K562 (cell line): ENCODE data around the gene NDUFA5. TPM values are rescaled to one million over a fixed set of nuclear protein-coding genes. Genes with fewer than 3 reads are reported as not detected.
A peak's percentile ranks its signal among the peaks of the same experiment; 100 is the strongest.

Experiments used
- CEBPG ChIP-seq, 3 experiments: fragments of 200-800 bp in 1 of 3; sonication (Bioruptor generic) in 1 of 3; sonication (generic) in 1 of 3; formaldehyde crosslinking in 1 of 3; IDR thresholded peaks in 2 of 3; conservative IDR thresholded peaks in 1 of 3; 2 replicates each; pipeline versions ENCODE4 v1.6.1 to v1.8.0; 2016 to 2022; ENCODE audit warnings: missing compliant biosample characterization in 2 of 3, missing genetic modification characterization in 2 of 3, mild to moderate bottlenecking in 1 of 3, missing genetic modification reagents in 1 of 3
- DNMT1 ChIP-seq: fragments of 450-650 bp; IDR thresholded peaks from 2 replicates; pipeline ENCODE4 v1.6.1; 2016; ENCODE audit warnings: antibody characterized with exemption, mild to moderate bottlenecking
- E4F1 ChIP-seq: fragments of 250-450 bp; sonication (Bioruptor Pico); IDR thresholded peaks from 2 replicates; pipeline ENCODE4 v1.5.0; 2021; ENCODE audit warnings: mild to moderate bottlenecking, borderline replicate concordance
- FIP1L1 ChIP-seq: fragments of 200-400 bp; formaldehyde crosslinking; IDR thresholded peaks from 2 replicates; pipeline ENCODE4 v1.6.1; 2018; ENCODE audit warnings: mild to moderate bottlenecking, low read depth, low read length; ENCODE audit not compliant: poor library complexity, severe bottlenecking
- FOXA3 ChIP-seq, 2 experiments: fragments of 450-650 bp in 1 of 2; sonication (generic) in 1 of 2; formaldehyde crosslinking; IDR thresholded peaks in 1 of 2; conservative IDR thresholded peaks in 1 of 2; 2 replicates each; pipeline versions ENCODE4 v1.4.0 to v1.8.0; 2020 to 2022; ENCODE audit warnings: mild to moderate bottlenecking in 2 of 2, missing genetic modification reagents in 1 of 2
- HDAC6 ChIP-seq: IDR thresholded peaks from 2 replicates; pipeline ENCODE4 v1.6.1; 2012; ENCODE audit warnings: low read depth, mild to moderate bottlenecking, control low read depth, inconsistent platforms, low read length, moderate library complexity
- HMG20A ChIP-seq: fragments of 450-650 bp; formaldehyde crosslinking; conservative IDR thresholded peaks from 2 replicates; pipeline ENCODE4 v1.4.0; 2020; ENCODE audit warnings: mild to moderate bottlenecking, mixed read lengths
- HNRNPL ChIP-seq: fragments of 200-400 bp; formaldehyde crosslinking; IDR thresholded peaks from 2 replicates; pipeline ENCODE4 v1.6.1; 2017; ENCODE audit warnings: low read depth, mild to moderate bottlenecking, low read length
- ILF3 ChIP-seq: fragments of 450-650 bp; IDR thresholded peaks from 2 replicates; pipeline ENCODE4 v1.6.1; 2018; ENCODE audit warnings: antibody characterized with exemption, mild to moderate bottlenecking, moderate library complexity, borderline replicate concordance
- KLF13 ChIP-seq: fragments of 450-650 bp; IDR thresholded peaks from 2 replicates; pipeline ENCODE4 v1.6.1; 2016; ENCODE audit warnings: missing genetic modification characterization, low read depth, mild to moderate bottlenecking, missing compliant biosample characterization, moderate library complexity, borderline replicate concordance
- MAZ ChIP-seq, 2 experiments: fragments of 450-650 bp in 1 of 2; sonication (generic) in 1 of 2; formaldehyde crosslinking; IDR thresholded peaks in 1 of 2; conservative IDR thresholded peaks in 1 of 2; 2 replicates each; pipeline versions ENCODE4 v1.4.0 to v1.5.0; 2020; ENCODE audit warnings: mild to moderate bottlenecking in 1 of 2, missing genetic modification reagents in 1 of 2
- MECOM ChIP-seq: fragments of 250-450 bp; sonication (Bioruptor Pico); IDR thresholded peaks from 2 replicates; pipeline ENCODE4 v1.8.0; 2022; ENCODE audit warnings: inconsistent platforms
- MYNN ChIP-seq, 2 experiments: sonication (generic); formaldehyde crosslinking in 1 of 2; IDR thresholded peaks; 2 replicates each; pipeline versions ENCODE4 v1.5.0 to v1.6.1; 2016 to 2020; ENCODE audit warnings: antibody characterized with exemption in 1 of 2, missing genetic modification reagents in 1 of 2
- NR3C1 ChIP-seq: sonication (generic); formaldehyde crosslinking; IDR thresholded peaks from 2 replicates; pipeline ENCODE4 v1.8.1; 2022; ENCODE audit warnings: missing genetic modification reagents
- NR4A1 ChIP-seq, 2 experiments: fragments of 250-450 bp in 1 of 2; fragments of 450-650 bp in 1 of 2; sonication (Bioruptor Pico) in 1 of 2; IDR thresholded peaks; 2 replicates each; pipeline versions ENCODE4 v1.4.0 to v1.6.1; 2016 to 2020; ENCODE audit warnings: mild to moderate bottlenecking in 2 of 2, missing compliant biosample characterization in 1 of 2, missing genetic modification characterization in 1 of 2, moderate library complexity in 1 of 2
- RBM39 ChIP-seq: fragments of 200-400 bp; formaldehyde crosslinking; optimal IDR thresholded peaks from 2 replicates; pipeline ENCODE3; 2018; ENCODE audit warnings: low read depth, low read length
- TARDBP ChIP-seq: fragments of 450-650 bp; IDR thresholded peaks from 2 replicates; pipeline ENCODE4 v1.6.1; 2016
- TEAD4 ChIP-seq, 2 experiments: sonication (generic) in 1 of 2; formaldehyde crosslinking in 1 of 2; IDR thresholded peaks; 2 replicates each; pipeline versions ENCODE4 v1.6.1 to v1.8.0; 2012 to 2022; ENCODE audit warnings: borderline replicate concordance in 1 of 2, inconsistent platforms in 1 of 2, low read length in 1 of 2, mild to moderate bottlenecking in 1 of 2, missing genetic modification reagents in 1 of 2
- TSC22D4 ChIP-seq: fragments of 450-650 bp; IDR thresholded peaks from 2 replicates; pipeline ENCODE4 v1.6.1; 2016; ENCODE audit warnings: missing genetic modification characterization, missing biosample characterization, control low read depth
- U2AF1 ChIP-seq: fragments of 200-400 bp; formaldehyde crosslinking; optimal IDR thresholded peaks from 2 replicates; pipeline ENCODE3; 2017; ENCODE audit warnings: mild to moderate bottlenecking, low read depth, low read length, moderate library complexity
- ZBTB12 ChIP-seq: fragments of 250-450 bp; sonication (Bioruptor Pico); IDR thresholded peaks from 2 replicates; pipeline ENCODE4 v1.4.0; 2020
- ZFPM2 ChIP-seq: fragments of 250-450 bp; sonication (Bioruptor Pico); IDR thresholded peaks from 2 replicates; pipeline ENCODE4 v1.5.1; 2022; ENCODE audit warnings: mild to moderate bottlenecking
- ZNF445 ChIP-seq: fragments of 250-450 bp; sonication (Bioruptor Pico); IDR thresholded peaks from 2 replicates; pipeline ENCODE4 v1.4.0; 2020; ENCODE audit warnings: low read depth, mild to moderate bottlenecking, moderate library complexity
- ZNF584 ChIP-seq: fragments of 200-800 bp; sonication (Bioruptor generic); IDR thresholded peaks from 2 replicates; pipeline ENCODE4 v1.6.1; 2016; ENCODE audit warnings: low read depth, mild to moderate bottlenecking, missing genetic modification characterization, missing compliant biosample characterization
- ZNF668 ChIP-seq: fragments of 250-450 bp; sonication (Bioruptor Pico); IDR thresholded peaks from 2 replicates; pipeline ENCODE4 v1.8.0; 2022; ENCODE audit warnings: mild to moderate bottlenecking, inconsistent platforms
- polyA plus RNA-seq, 8 experiments: library from polyadenylated mRNA; depleted of rRNA in 4 of 8; stranded (reverse) in 5 of 8; unstranded in 3 of 8; fragments of >200 nt; fragmentation: Nextera tagmentation in 2 of 8; fragmentation: Illumina TruSeq in 1 of 8; extraction: Ambion mirVana in 2 of 8; extraction: Trizol in 1 of 8; gene quantifications; 2 replicates each; pipeline versions ENCODE4 v1.2.1 to v1.2.3, GENCODE V29; 2011 to 2014; ENCODE audit warnings: inconsistent platforms in 1 of 8, missing spikeins in 1 of 8
- total RNA-seq, 7 experiments: library from RNA; depleted of rRNA in 6 of 7; stranded (reverse); fragments of >200 nt in 6 of 7; fragmentation: Illumina TruSeq in 2 of 7; extraction: Trizol in 2 of 7; gene quantifications; 2 replicates each; pipeline versions ENCODE4 v1.2.1 to v1.2.3, GENCODE V29; 2011 to 2021; ENCODE audit warnings: low replicate concordance in 1 of 7

NDUFA5 gene
- total and polyA plus RNA-seq, 9 of the 15 experiments (the other 6 are each of a cell fraction or from before 2014, with no cell fraction given) = 155 to 677 (median 269) TPM

GRCh38 chr7:123538189-123538714, 19.4 kb downstream of the NDUFA5 start (continued):
- TF ChIP-seq E4F1 (CRISPR knock-in tag) (no peak), RBM39 (no peak), TARDBP (no peak), TEAD4 (IDR thresholded peaks at IDR 0.05; ENCODE audit: low read length) (peak; percentile 86), TEAD4 (CRISPR knock-in tag; IDR thresholded peaks at IDR 0.05; ENCODE audit: borderline replicate concordance) (no peak), MAZ (CRISPR knock-in tag; conservative IDR thresholded peaks at IDR 0.05 in 1 of 2, IDR thresholded peaks at IDR 0.05 in 1 of 2) (0 out of 4 replicates have a peak, but pooled peaks of 1 of the 2 experiments have one; percentile 23), ZNF668 (CRISPR knock-in tag) (no peak), CEBPG (CRISPR knock-in tag; IDR thresholded peaks at IDR 0.05) (no peak), CEBPG (tag; conservative IDR thresholded peaks at IDR 0.05 in 1 of 2, IDR thresholded peaks at IDR 0.05 in 1 of 2) (no peak), ZBTB12 (no peak), HDAC6 (no peak), U2AF1 (no peak), HNRNPL (no peak), DNMT1 (no peak), HMG20A (CRISPR knock-in tag) (no peak), ZFPM2 (CRISPR knock-in tag) (no peak), MECOM (CRISPR knock-in tag) (peak; percentile 93; the same call in 1 of the 2 replicates), MYNN (IDR thresholded peaks at IDR 0.05) (no peak), MYNN (CRISPR knock-in tag; IDR thresholded peaks at IDR 0.05) (no peak), ILF3 (no peak), FOXA3 (CRISPR knock-in tag; conservative IDR thresholded peaks at IDR 0.05 in 1 of 2, IDR thresholded peaks at IDR 0.05 in 1 of 2) (no peak), NR4A1 (CRISPR knock-in tag; IDR thresholded peaks at IDR 0.05) (no peak), NR4A1 (tag; IDR thresholded peaks at IDR 0.05) (no peak), FIP1L1 (no peak), KLF13 (tag) (no peak), ZNF584 (CRISPR knock-in tag) (no peak), ZNF445 (CRISPR knock-in tag) (peak; percentile 87; the same call in 1 of the 2 replicates), NR3C1 (CRISPR knock-in tag) (no peak), TSC22D4 (tag) (no peak)
